Neural progenitor cell (in vitro differentiated cells): ENCODE measurements around the gene CNPY4.

Experiments used
- EZH2 ChIP-seq: fragments of 200-600 bp; sonication (generic); IDR thresholded peaks from 2 replicates; pipeline ENCODE4 v1.6.1; 2017; ENCODE audit warnings: antibody characterized with exemption, mild to moderate bottlenecking, moderate library complexity
- EZH2phosphoT487 ChIP-seq: fragments of 200-600 bp; sonication (generic); IDR thresholded peaks from 2 replicates; pipeline ENCODE4 v1.6.1; 2017; ENCODE audit warnings: antibody characterized with exemption
- TF ChIP-seq, protein P1 (sequence below): fragments of 200-600 bp; sonication (generic); IDR thresholded peaks from 2 replicates; pipeline ENCODE4 v1.5.1; 2017; ENCODE audit warnings: antibody characterized with exemption, mild to moderate bottlenecking

DNA sequence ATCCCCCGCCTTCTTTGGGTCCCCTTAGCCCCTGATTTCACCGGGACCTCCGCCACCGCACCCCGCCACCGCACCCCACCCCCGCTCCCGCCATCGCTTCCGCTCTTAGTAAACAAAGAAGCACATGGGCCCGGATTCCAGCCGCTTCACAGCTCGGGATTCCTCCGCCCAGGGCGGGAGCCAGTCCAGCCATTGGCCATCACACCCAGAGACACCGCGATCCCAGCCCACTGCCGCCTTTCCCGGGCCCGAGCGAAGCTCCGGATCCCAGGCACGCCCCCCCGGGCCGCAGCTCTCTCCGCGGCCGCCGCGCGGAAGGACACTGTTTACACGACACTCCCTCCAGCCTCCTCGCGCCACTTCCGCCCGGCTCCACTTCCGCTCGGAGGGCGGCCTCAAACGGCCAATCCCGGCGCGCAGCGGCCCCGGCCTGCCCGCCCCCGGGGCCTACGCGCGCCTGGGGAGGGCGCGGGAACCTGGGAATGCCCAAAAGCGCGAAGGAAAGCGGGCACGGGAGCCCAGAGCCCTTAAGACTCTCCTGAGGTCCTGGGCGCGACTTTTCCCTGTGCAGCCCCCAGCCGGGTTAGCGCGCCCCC lies 18.9 kb upstream of the CNPY4 start:
- TF ChIP-seq, protein P1, sequence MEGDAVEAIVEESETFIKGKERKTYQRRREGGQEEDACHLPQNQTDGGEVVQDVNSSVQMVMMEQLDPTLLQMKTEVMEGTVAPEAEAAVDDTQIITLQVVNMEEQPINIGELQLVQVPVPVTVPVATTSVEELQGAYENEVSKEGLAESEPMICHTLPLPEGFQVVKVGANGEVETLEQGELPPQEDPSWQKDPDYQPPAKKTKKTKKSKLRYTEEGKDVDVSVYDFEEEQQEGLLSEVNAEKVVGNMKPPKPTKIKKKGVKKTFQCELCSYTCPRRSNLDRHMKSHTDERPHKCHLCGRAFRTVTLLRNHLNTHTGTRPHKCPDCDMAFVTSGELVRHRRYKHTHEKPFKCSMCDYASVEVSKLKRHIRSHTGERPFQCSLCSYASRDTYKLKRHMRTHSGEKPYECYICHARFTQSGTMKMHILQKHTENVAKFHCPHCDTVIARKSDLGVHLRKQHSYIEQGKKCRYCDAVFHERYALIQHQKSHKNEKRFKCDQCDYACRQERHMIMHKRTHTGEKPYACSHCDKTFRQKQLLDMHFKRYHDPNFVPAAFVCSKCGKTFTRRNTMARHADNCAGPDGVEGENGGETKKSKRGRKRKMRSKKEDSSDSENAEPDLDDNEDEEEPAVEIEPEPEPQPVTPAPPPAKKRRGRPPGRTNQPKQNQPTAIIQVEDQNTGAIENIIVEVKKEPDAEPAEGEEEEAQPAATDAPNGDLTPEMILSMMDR: no peak
- TF ChIP-seq EZH2: no peak
- TF ChIP-seq EZH2phosphoT487: no peak
